IMR-90 (cell line): Measurements from ENCODE around the gene UTRN. TPM values are rescaled to one million over a fixed set of nuclear protein-coding genes. Genes with fewer than 3 reads are reported as not detected.

Source experiments
- ATAC-seq: fragments of 200-7000 bp; cut with Tn5 transposase; 2 replicates; pipeline ENCODE4 v1.9.1; 2020; ENCODE audit warnings: low read depth, mild to moderate bottlenecking, moderate library complexity
- BruUV-seq: library from RNA; stranded (reverse); fragments of 400-500 nt; replicated peaks from 2 replicates; lab custom pipeline; 2021; lab: Mats Ljungman, UMichigan
- CTCF ChIA-PET: fragments of 300-600 bp; formaldehyde crosslinking; extraction: SDS; loops from one replicate; lab custom pipeline; 2021; ENCODE audit warnings: antibody characterized with exemption; lab: Yijun Ruan, JAX
- POLR2A ChIA-PET: fragments of 300-600 bp; sonication (Branson Sonifier 250); formaldehyde crosslinking; loops from one replicate; lab custom pipeline; 2022; ENCODE audit warnings: antibody characterized with exemption; ENCODE audit not compliant: unreplicated experiment; lab: Charles Lee
- DNase-seq: peaks from one replicate; pipeline ENCODE4 v3.0.0; 2013
- H2AFZ ChIP-seq: replicated peaks from 2 replicates; pipeline ENCODE3; 2013; ENCODE audit warnings: low read length, mild to moderate bottlenecking; ENCODE audit not compliant: poor library complexity
- H2AK5ac ChIP-seq: 2 replicates; pipeline ENCODE4 v1.6.1; 2013; ENCODE audit warnings: low read depth, low read length, inconsistent platforms
- H2AK9ac ChIP-seq: replicated peaks from 2 replicates; pipeline ENCODE3; 2013; ENCODE audit warnings: mild to moderate bottlenecking, low read depth, low read length, moderate library complexity; ENCODE audit not compliant: poor library complexity
- H2BK120ac ChIP-seq: 2 replicates; pipeline ENCODE4 v1.6.1; 2013; ENCODE audit warnings: low read depth, low read length, inconsistent platforms
- H2BK15ac ChIP-seq: 3 replicates; pipeline ENCODE4 v1.6.1; 2013; ENCODE audit warnings: low read depth, low read length, inconsistent platforms
- H2BK20ac ChIP-seq: 2 replicates; pipeline ENCODE4 v1.6.1; 2013; ENCODE audit warnings: low read depth, mild to moderate bottlenecking, inconsistent platforms, low read length, moderate library complexity
- H2BK5ac ChIP-seq: 2 replicates; pipeline ENCODE4 v1.6.1; 2013; ENCODE audit warnings: mild to moderate bottlenecking, low read depth, low read length, inconsistent platforms; ENCODE audit not compliant: poor library complexity, severe bottlenecking
- H3K14ac ChIP-seq: replicated peaks from 2 replicates; pipeline ENCODE4 v1.6.1; 2013; ENCODE audit warnings: low read depth, low read length, inconsistent platforms
- H3K18ac ChIP-seq: 2 replicates; pipeline ENCODE4 v1.6.1; 2013; ENCODE audit warnings: low read depth, low read length, control low read depth
- H3K23ac ChIP-seq: 2 replicates; pipeline ENCODE4 v1.6.1; 2013; ENCODE audit warnings: low read depth, low read length, inconsistent platforms
- H3K27ac ChIP-seq: 2 replicates; pipeline ENCODE4 v1.5.1; 2013; ENCODE audit warnings: mild to moderate bottlenecking, control low read depth, low read length; ENCODE audit not compliant: insufficient read depth
- H3K27me3 ChIP-seq: 2 replicates; pipeline ENCODE4 v1.6.1; 2013; ENCODE audit warnings: low read length; ENCODE audit not compliant: control insufficient read depth, insufficient read depth
- H3K36me3 ChIP-seq: 2 replicates; pipeline ENCODE4 v1.6.1; 2013; ENCODE audit warnings: low read length, mixed read lengths; ENCODE audit not compliant: control insufficient read depth, insufficient read depth
- H3K4ac ChIP-seq: 2 replicates; pipeline ENCODE4 v1.6.1; 2013; ENCODE audit warnings: low read depth, low read length, inconsistent platforms
- H3K4me1 ChIP-seq: 2 replicates; pipeline ENCODE4 v1.6.1; 2013; ENCODE audit warnings: low read length, mixed read lengths; ENCODE audit not compliant: control insufficient read depth, insufficient read depth
- H3K4me2 ChIP-seq: 2 replicates; pipeline ENCODE4 v1.6.1; 2013; ENCODE audit warnings: low read depth, mild to moderate bottlenecking, control low read depth, low read length, moderate library complexity
- H3K4me3 ChIP-seq: 2 replicates; pipeline ENCODE4 v1.5.1; 2013; ENCODE audit warnings: low read depth, mild to moderate bottlenecking, control low read depth, low read length, moderate library complexity; ENCODE audit not compliant: insufficient read depth
- H3K56ac ChIP-seq: 2 replicates; pipeline ENCODE4 v1.6.1; 2013; ENCODE audit warnings: low read length, inconsistent platforms; ENCODE audit not compliant: insufficient read depth; ENCODE audit errors: extremely low read depth
- H3K79me1 ChIP-seq, 2 experiments: 2 replicates each; pipeline ENCODE4 v1.6.1; 2013; ENCODE audit warnings: low read length in 2 of 2, inconsistent platforms in 1 of 2, low read depth in 1 of 2
- H3K9ac ChIP-seq: 2 replicates; pipeline ENCODE4 v1.6.1; 2013; ENCODE audit warnings: low read depth, low read length, control low read depth
- H3K9me1 ChIP-seq: 2 replicates; pipeline ENCODE4 v1.6.1; 2013; ENCODE audit warnings: low read length, inconsistent platforms; ENCODE audit not compliant: insufficient read depth
- H3K9me3 ChIP-seq: 2 replicates; pipeline ENCODE4 v1.6.1; 2013; ENCODE audit warnings: low read length; ENCODE audit not compliant: control insufficient read depth, insufficient read depth
- H4K20me1 ChIP-seq: 2 replicates; pipeline ENCODE4 v1.6.1; 2013; ENCODE audit warnings: low read length, inconsistent platforms; ENCODE audit not compliant: insufficient read depth
- H4K5ac ChIP-seq: 2 replicates; pipeline ENCODE4 v1.6.1; 2013; ENCODE audit warnings: mild to moderate bottlenecking, low read depth, low read length, control low read depth
- H4K8ac ChIP-seq, 2 experiments: 2 replicates each; pipeline ENCODE4 v1.6.1; 2013; ENCODE audit warnings: low read depth in 2 of 2, low read length in 2 of 2, control low read depth in 1 of 2, inconsistent platforms in 1 of 2
- H4K91ac ChIP-seq: 2 replicates; pipeline ENCODE4 v1.6.1; 2013; ENCODE audit warnings: low read depth, low read length, inconsistent platforms; ENCODE audit not compliant: insufficient read depth
- CEBPB ChIP-seq: IDR thresholded peaks from 2 replicates; pipeline ENCODE4 v1.6.1; 2012; ENCODE audit warnings: low read depth, low read length, improper control_type of control experiment
- CHD1 ChIP-seq: IDR thresholded peaks from 2 replicates; pipeline ENCODE4 v1.6.1; 2012; ENCODE audit warnings: low read depth, low read length, improper control_type of control experiment
- FOS ChIP-seq: fragments of 150-350 bp; IDR thresholded peaks from 2 replicates; pipeline ENCODE4 v1.6.1; 2016; ENCODE audit warnings: low read depth, low read length
- WGBS, 2 experiments: methylation state at CpG; one replicate each; pipeline versions ENCODE4 v1.1.5 to v1.1.7; 2013; ENCODE audit warnings: missing lambda C conversion rate in 2 of 2; ENCODE audit not compliant: insufficient read length in 1 of 2; ENCODE audit errors: extremely low coverage in 2 of 2; 5-methylcytosine and 5-hydroxymethylcytosine counted together
- dilution Hi-C: fragments of 300-500 bp; cut with HindIII; formaldehyde crosslinking; loops from one replicate; pipeline ENCODE4 v1.14.3; 2018; ENCODE audit warnings: low sequenced_read_pairs; ENCODE audit not compliant: unreplicated experiment
- in situ Hi-C: fragments of 300-500 bp; cut with MboI; formaldehyde crosslinking; loops from 3 replicates; pipeline ENCODE4 v1.14.3; 2019; ENCODE audit warnings: low sequenced_read_pairs, inconsistent platforms, mixed read lengths
- intact Hi-C: fragments of 100-400 bp; cut with micrococcal nuclease; formaldehyde crosslinking; loops from 2 replicates; pipeline ENCODE4 v1.10.0; 2022
- polyA plus RNA-seq, 3 experiments: library from polyadenylated mRNA; depleted of rRNA; stranded (reverse); fragments of >200 nt; gene quantifications; 2 replicates each; pipeline ENCODE4 v1.2.3, GENCODE V29; 2012; ENCODE audit warnings: low replicate concordance in 1 of 3
- total RNA-seq: library from RNA; depleted of rRNA; stranded (reverse); fragments of >200 nt; gene quantifications from 2 replicates; pipeline ENCODE4 v1.2.3, GENCODE V29; 2012

UTRN gene
- total and polyA plus RNA-seq, 2 of the 4 experiments (the other 2 are of a cell fraction), result 17.3 to 83.5 TPM

DNA sequence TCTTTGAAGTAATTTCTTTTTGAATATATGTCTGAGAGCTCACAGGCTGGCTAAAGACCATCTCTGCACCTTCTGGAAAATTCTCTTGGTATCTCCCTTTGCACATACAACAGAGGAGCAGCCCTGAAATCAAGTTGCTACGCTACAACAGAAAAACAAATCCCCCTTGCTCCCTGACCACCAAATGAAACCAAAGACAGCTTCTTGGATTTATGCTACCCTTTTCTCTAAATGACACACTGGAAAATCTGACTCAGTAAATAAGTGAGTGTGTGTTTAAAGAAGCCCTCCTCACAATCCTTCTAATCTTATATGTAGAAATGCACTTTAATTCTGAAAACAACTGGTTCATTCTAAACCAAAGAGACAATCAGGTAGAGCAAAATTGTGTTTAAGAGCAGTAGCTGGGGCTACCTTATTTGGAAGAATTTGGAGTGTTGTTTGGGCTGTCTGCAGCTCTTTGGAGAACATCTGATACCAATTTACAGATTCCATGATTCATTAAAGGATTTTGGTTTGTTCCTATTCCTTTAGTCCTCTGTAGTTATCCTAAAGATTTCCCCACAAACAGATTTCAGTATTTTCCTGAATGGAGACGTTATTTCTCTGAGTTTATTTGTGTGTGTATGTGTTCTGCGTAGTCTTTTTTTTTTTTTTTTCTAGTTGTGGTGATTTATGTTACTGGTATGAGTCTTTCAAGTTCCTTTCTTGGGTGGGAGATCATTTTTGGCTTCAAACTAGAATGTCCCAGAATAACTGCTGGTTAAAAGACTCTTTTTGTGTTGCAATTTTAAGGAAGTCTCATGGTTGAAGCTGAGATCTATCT, 36.4 kb upstream of the UTRN start:
- Histone ChIP-seq H4K5ac (no peak overlapping the region), H3K4me2 (peak overlapping the region; percentile 70; the same call in 1 of the 2 replicates), H2AFZ (peak overlapping the region; percentile 61), H3K4me3 (no peak overlapping the region), H4K20me1 (no peaks in the 10 kb centered on the region), H3K18ac (peak overlapping the region; percentile 73; the same call in 1 of the 2 replicates), H2AK9ac (no peak overlapping the region), H3K9ac (no peak overlapping the region), H3K4me1 (peaks cover 6% of the 10 kb centered on the region; the same call in 1 of the 2 replicates), H2BK20ac (peak overlapping the region; percentile 83), H2BK120ac (peak overlapping the region; percentile 89), H3K36me3 (no peaks in the 10 kb centered on the region), H3K79me1 (no peaks in the 10 kb centered on the region), H2BK15ac (no peak overlapping the region; the same call in 2 of the 3 replicates), H3K9me3 (peaks cover 10% of the 10 kb centered on the region), H3K27me3 (peaks cover 3% of the 10 kb centered on the region; the same call in 1 of the 2 replicates), H2AK5ac (no peak overlapping the region), H3K23ac (peak overlapping the region; percentile 70; the same call in 1 of the 2 replicates), H4K8ac (peak overlapping the region; percentile 71 to 76; a peak in 1 of 4 replicates), H3K14ac (peak overlapping the region; percentile 92), H3K4ac (peak overlapping the region; percentile 81; the same call in 1 of the 2 replicates), H2BK5ac (peak overlapping the region; percentile 16), H4K91ac (peak overlapping the region; percentile 65), H3K9me1 (0 out of 2 replicates have a peak, but pooled peaks cover 3% of the 10 kb centered on the region), H3K56ac (peak overlapping the region; percentile 60; the same call in 1 of the 2 replicates), H3K27ac (no peak overlapping the region)
- no TSS peak for BruUV-seq
- dilution Hi-C loops (no loop called here), intact Hi-C loops (no loop called here), in situ Hi-C loops (no loop called here)
- ATAC-seq, result peak; percentile 63
- ChIA-PET POLR2A (no interaction called here), CTCF (interaction anchor here (0.7 to 1.0 kb wide), 3 partner anchors 9 to 664 kb away, joined by 3 to 4 read pairs (median 3); no protein-coding TSS in a partner anchor)
- DNase-seq, result peak; percentile 72
- no CpG with 5 or more reads among the region's 3 CpGs for WGBS, 2 experiments
- TF ChIP-seq FOS, result peak; percentile 10; the same call in 1 of the 2 replicates
- peak; percentile 40; the same call in 1 of the 2 replicates for TF ChIP-seq CEBPB
- TF ChIP-seq CHD1, result no peak
